Measurements from ENCODE around the gene INPP1. TPM values are rescaled to one million over a fixed set of nuclear protein-coding genes. Genes with fewer than 3 reads are reported as not detected.

INPP1 gene
- total and polyA plus RNA-seq, 2 experiments from 2014 or later: 13.0 to 16.1 TPM

DNA sequence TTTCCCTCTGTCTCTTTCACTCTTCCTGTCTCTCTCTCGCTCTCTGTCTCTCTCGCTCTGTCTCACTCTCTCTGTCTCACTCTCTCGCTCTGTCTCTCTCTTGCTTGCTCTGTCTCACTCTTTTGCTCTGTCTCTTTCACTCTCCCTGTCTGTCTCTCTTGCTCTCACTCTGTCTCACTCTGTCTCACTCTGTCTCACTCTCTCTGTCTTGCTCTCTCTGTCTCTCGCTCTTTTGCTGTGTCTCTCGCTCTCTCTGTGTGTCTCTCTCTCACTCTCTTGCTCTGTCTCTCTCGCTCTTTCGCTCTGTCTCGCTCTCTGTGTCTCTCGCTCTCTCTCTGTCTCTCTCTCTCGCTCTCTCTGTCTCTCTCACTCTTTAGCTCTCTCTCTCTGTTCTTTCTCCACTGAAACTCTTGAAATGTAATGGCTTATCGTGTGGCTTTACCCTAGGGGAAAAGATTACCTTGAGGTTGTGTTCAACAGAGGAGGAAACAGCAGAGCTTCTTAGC is 22.9 kb downstream of the INPP1 start:
- Histone ChIP-seq H3K27ac (no peak overlapping the region), H3K79me2 (no peaks in the 10 kb centered on the region), H3K9me2 (replicated peaks; ENCODE audit: insufficient read depth) (no peaks in the 10 kb centered on the region), H3K4me2 (no peak overlapping the region), H3K4me3 (no peak overlapping the region), H4K20me1 (ENCODE audit: insufficient read depth, poor library complexity, severe bottlenecking) (no peaks in the 10 kb centered on the region), H3K27me3 (no peaks in the 10 kb centered on the region), H2AFZ (no peak overlapping the region), H3K4me1 (ENCODE audit: insufficient read depth) (no peaks in the 10 kb centered on the region), H3K9me3 (ENCODE audit: low read depth) (no peaks in the 10 kb centered on the region), H3K36me3 (replicated peaks; ENCODE audit: insufficient read depth, low read depth) (no peaks in the 10 kb centered on the region)
- TF ChIP-seq, protein P1, sequence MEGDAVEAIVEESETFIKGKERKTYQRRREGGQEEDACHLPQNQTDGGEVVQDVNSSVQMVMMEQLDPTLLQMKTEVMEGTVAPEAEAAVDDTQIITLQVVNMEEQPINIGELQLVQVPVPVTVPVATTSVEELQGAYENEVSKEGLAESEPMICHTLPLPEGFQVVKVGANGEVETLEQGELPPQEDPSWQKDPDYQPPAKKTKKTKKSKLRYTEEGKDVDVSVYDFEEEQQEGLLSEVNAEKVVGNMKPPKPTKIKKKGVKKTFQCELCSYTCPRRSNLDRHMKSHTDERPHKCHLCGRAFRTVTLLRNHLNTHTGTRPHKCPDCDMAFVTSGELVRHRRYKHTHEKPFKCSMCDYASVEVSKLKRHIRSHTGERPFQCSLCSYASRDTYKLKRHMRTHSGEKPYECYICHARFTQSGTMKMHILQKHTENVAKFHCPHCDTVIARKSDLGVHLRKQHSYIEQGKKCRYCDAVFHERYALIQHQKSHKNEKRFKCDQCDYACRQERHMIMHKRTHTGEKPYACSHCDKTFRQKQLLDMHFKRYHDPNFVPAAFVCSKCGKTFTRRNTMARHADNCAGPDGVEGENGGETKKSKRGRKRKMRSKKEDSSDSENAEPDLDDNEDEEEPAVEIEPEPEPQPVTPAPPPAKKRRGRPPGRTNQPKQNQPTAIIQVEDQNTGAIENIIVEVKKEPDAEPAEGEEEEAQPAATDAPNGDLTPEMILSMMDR (IDR thresholded peaks at IDR 0.05; ENCODE audit: poor library complexity): no peak
- TF ChIP-seq EZH2 (IDR thresholded peaks at IDR 0.05; ENCODE audit: borderline replicate concordance): no peak
- no peak for TF ChIP-seq EZH2phosphoT487 (IDR thresholded peaks at IDR 0.05; ENCODE audit: low read depth, severe bottlenecking, unreplicated experiment)
- no peak for DNase-seq (ENCODE audit: low spot score)
- WGBS (ENCODE audit: low lambda C conversion rate, missing lambda C conversion rate): 98% methylated on average over 11 of the region's 11 CpGs

DNA sequence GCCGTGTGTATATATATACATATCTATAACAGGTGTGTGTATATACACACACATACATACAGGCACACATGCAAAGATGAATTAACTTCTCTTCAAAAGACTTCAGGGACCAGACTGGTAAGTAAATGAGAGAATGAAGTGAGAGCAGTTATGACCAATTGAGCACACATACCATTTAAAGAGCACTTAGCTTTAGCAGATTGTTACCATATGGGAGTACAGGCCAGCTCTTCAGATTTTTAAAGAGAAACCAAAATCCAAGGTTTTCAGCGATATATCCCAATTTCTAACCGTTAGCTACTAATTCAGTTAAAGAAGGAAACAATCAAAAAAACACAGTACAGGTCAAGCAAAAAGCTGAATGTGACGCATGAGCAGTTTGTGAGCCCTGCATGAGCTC is 23.7 kb downstream of the INPP1 start:
- Histone ChIP-seq H3K9me3 (ENCODE audit: low read depth) (no peaks in the 10 kb centered on the region), H3K27ac (peak overlapping the region; percentile 35), H2AFZ (no peak overlapping the region), H3K9me2 (replicated peaks; ENCODE audit: insufficient read depth) (no peaks in the 10 kb centered on the region), H3K4me3 (no peak overlapping the region), H4K20me1 (ENCODE audit: insufficient read depth, poor library complexity, severe bottlenecking) (no peaks in the 10 kb centered on the region), H3K4me2 (peak overlapping the region; percentile 24), H3K79me2 (no peaks in the 10 kb centered on the region), H3K36me3 (replicated peaks; ENCODE audit: insufficient read depth, low read depth) (no peaks in the 10 kb centered on the region), H3K27me3 (no peaks in the 10 kb centered on the region), H3K4me1 (ENCODE audit: insufficient read depth) (no peaks in the 10 kb centered on the region)
- 69% methylated on average over 4 of the region's 4 CpGs for WGBS (ENCODE audit: low lambda C conversion rate, missing lambda C conversion rate)
- TF ChIP-seq EZH2 (IDR thresholded peaks at IDR 0.05; ENCODE audit: borderline replicate concordance): no peak
- TF ChIP-seq EZH2phosphoT487 (IDR thresholded peaks at IDR 0.05; ENCODE audit: low read depth, severe bottlenecking, unreplicated experiment): no peak
- TF ChIP-seq, protein P1 (IDR thresholded peaks at IDR 0.05; ENCODE audit: poor library complexity): no peak
- no peak for DNase-seq (ENCODE audit: low spot score)

DNA sequence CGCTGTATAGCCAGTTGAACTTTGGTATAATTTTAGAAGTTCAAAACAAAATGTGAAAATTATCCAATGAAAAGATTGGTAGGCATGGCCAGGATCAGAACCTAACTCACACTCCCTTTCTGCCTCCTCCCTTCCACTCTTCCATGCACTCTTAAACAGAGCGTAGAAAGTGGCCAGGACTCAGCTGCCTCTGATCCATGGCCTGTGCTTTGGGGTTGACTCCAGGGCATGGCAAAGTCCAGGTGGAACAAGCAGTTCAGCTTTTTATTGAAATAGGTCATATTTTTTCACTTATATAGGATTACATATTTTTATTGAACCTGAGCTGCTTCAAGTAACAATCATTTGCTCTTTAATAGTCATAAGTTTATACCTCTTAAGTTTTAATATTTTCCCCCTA is 26.2 kb downstream of the INPP1 start:
- DNase-seq (ENCODE audit: low spot score): no peak
- H3K27ac ChIP-seq: no peak overlapping the region
- H3K27me3 ChIP-seq: no peaks in the 10 kb centered on the region
- H3K79me2 ChIP-seq: no peaks in the 10 kb centered on the region
- H3K9me2 ChIP-seq (replicated peaks; ENCODE audit: insufficient read depth): no peaks in the 10 kb centered on the region
- no peaks in the 10 kb centered on the region for H3K9me3 ChIP-seq (ENCODE audit: low read depth)
- H3K36me3 ChIP-seq (replicated peaks; ENCODE audit: insufficient read depth, low read depth): no peaks in the 10 kb centered on the region
- H3K4me1 ChIP-seq (ENCODE audit: insufficient read depth): no peaks in the 10 kb centered on the region
- 98% methylated on average over 2 of the region's 2 CpGs for WGBS (ENCODE audit: low lambda C conversion rate, missing lambda C conversion rate)
- no peak overlapping the region for H2AFZ ChIP-seq
- no peak overlapping the region for H3K4me2 ChIP-seq
- TF ChIP-seq EZH2phosphoT487 (IDR thresholded peaks at IDR 0.05; ENCODE audit: low read depth, severe bottlenecking, unreplicated experiment) (no peak), EZH2 (IDR thresholded peaks at IDR 0.05; ENCODE audit: borderline replicate concordance) (no peak)
- TF ChIP-seq, protein P1 (IDR thresholded peaks at IDR 0.05; ENCODE audit: poor library complexity): no peak
- H3K4me3 ChIP-seq: no peak overlapping the region
- no peaks in the 10 kb centered on the region for H4K20me1 ChIP-seq (ENCODE audit: insufficient read depth, poor library complexity, severe bottlenecking)

DNA sequence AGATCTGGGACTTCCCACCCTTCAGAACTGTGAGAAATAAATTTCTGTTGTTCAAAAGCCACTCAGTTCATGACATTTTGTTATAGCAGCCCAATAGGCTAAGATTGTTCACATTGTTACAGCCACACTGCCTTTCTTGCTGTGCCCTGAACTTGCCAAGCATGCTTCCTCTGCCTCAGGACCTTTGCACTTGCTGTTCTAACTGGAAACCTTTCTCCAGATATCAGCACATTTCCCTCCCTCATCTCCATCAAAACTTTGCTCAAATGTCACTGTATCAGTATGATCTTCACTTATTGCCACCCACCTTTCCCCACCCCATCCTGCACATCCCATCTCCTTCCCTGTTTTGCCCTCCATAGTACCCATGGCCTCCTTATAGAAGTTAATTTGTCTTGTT is 32.7 kb downstream of the INPP1 start:
- no peak overlapping the region for H2AFZ ChIP-seq
- no peak overlapping the region for H3K27ac ChIP-seq
- no peak for DNase-seq (ENCODE audit: low spot score)
- no peak overlapping the region for H3K4me3 ChIP-seq
- H3K27me3 ChIP-seq: no peaks in the 10 kb centered on the region
- H3K79me2 ChIP-seq: no peaks in the 10 kb centered on the region
- no peak overlapping the region for H3K4me2 ChIP-seq
- H4K20me1 ChIP-seq (ENCODE audit: insufficient read depth, poor library complexity, severe bottlenecking): no peaks in the 10 kb centered on the region
- H3K9me2 ChIP-seq (replicated peaks; ENCODE audit: insufficient read depth): no peaks in the 10 kb centered on the region
- H3K4me1 ChIP-seq (ENCODE audit: insufficient read depth): no peaks in the 10 kb centered on the region
- no peaks in the 10 kb centered on the region for H3K36me3 ChIP-seq (replicated peaks; ENCODE audit: insufficient read depth, low read depth)
- H3K9me3 ChIP-seq (ENCODE audit: low read depth): no peaks in the 10 kb centered on the region
- TF ChIP-seq EZH2 (IDR thresholded peaks at IDR 0.05; ENCODE audit: borderline replicate concordance) (no peak), EZH2phosphoT487 (IDR thresholded peaks at IDR 0.05; ENCODE audit: low read depth, severe bottlenecking, unreplicated experiment) (no peak)
- TF ChIP-seq, protein P1 (IDR thresholded peaks at IDR 0.05; ENCODE audit: poor library complexity): no peak
